GM21786 (cell line): Measurements from ENCODE around the gene SCG3.

ENCODE experiments used
- ATAC-seq: cut with Tn5 transposase; IDR thresholded peaks from one replicate; pipeline ENCODE4 v1.9.1; 2021; ENCODE audit not compliant: unreplicated experiment

SCG3 gene

DNA sequence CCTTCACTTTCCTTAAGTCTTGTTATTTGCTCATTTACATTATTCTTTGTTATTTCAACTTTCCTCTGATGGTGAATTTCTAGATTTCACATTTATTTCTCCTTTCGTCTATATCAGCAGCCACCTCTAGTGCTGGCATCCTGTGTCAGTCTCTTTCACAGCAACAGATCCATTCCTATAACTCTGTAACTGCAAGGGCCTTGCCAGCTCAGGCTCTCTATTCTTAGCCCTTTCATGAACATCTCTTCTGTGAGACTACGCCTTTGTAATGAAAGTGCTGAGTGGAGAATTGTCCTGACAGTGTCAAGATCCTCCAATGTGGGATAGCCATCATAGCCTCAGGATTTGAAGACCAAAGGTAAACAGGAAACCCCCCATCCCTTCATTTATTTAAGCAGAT lies 3.9 kb upstream of the SCG3 start:
- no peak for ATAC-seq

GRCh38 chr15:51678096-51678495 lies 3.2 kb upstream of the SCG3 start:
- ATAC-seq, result no peak

DNA sequence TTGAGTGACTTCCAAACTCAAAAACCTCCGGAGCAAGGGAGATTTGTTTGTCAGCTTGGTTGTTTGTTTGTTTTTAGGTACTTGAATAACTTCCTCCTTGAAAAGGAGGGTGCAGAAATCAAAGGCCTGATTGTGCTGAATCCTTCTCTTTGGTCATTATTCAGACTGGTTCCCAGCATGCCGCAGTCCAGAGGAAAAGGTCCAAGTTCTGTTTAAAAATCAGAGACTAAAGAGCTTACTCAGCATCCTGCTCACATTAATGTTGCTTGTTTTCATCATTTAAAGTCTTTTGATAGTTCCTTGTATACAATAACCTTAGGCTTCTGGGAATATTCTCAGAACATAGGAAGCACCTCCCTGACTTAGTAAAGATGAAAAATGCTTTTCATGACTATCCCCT lies 982 bp upstream of the SCG3 start:
- no peak for ATAC-seq

GRCh38 chr15:51687565-51687964 lies 6.3 kb downstream of the SCG3 start:
- no peak for ATAC-seq

GRCh38 chr15:51688863-51689262 lies 7.6 kb downstream of the SCG3 start:
- ATAC-seq, result no peak

DNA sequence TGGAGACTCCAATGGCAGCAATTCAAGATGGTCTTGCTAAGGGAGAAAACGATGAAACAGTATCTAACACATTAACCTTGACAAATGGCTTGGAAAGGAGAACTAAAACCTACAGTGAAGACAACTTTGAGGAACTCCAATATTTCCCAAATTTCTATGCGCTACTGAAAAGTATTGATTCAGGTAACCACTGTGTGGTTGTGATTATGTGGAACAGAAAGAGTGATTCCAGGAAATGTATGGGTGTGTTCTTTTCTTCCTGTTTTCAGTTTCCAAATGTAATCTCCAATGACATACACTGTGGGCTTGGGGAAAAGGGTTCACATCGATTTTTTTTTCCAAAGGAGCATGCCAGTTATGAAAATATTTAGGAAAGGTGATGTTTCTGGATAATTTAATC lies 10.9 kb downstream of the SCG3 start:
- no peak for ATAC-seq

DNA sequence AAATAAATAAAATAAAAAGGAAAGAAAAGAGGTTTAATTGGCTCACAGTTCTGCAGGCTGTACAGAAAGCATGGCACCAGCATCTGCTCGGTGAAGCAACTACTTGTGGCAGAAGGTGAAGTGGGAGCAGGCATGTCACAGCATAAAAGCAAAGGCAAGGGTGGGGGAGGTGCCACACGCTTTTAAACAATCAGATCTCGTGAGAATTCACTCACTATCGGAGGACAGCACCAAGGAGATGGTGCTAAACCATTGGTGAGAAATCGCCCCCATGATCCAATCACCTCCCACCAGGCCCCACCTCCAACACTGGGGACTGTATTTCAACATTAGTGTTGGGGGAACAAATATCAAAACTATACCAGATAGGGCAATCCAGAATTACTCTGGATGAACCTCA lies 15.3 kb downstream of the SCG3 start:
- no peak for ATAC-seq

GRCh38 chr15:51697163-51697562 lies 15.9 kb downstream of the SCG3 start:
- no peak for ATAC-seq

GRCh38 chr15:51699373-51699772 lies 18.1 kb downstream of the SCG3 start:
- ATAC-seq, result no peak

- no peak for ATAC-seq
Measured at GRCh38 chr15:51702710-51703109, 21.4 kb downstream of the SCG3 start.

- no peak for ATAC-seq
Measured at GRCh38 chr15:51706291-51706690, 25.0 kb downstream of the SCG3 start.

DNA sequence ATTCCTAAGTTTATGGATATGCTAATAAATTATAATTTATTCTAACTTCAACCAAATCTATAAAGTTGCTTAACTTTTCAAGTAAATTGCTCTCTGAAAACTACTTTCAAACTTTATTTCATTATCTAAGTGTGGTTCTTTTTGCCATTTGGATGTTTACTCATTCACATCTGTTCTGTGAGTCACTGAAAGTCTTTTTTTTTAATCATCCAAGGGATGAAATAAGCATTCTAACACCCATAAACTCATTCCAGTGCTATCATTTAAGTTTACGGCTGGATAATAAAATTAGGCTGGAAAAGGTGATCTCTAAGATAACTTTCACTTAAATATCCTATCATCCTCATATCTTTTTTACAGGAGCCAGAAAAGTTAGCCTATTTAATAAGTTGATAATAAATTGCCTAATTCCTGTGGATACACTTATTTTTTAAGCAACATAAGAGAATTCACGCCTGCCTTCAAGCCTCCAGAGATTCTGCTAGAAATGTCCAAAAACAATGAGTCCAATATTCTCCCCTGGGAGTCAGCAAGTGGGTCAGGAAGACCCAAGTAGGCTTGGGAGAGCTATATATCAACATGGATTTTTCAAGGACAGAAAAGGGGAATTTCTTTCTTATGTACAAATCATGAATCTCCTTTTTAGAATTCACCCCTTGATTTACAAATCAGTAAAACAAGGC lies 25.8 kb downstream of the SCG3 start:
- no peak for ATAC-seq

GRCh38 chr15:51708013-51708412 lies 26.7 kb downstream of the SCG3 start:
- ATAC-seq, result no peak

- no peak for ATAC-seq
Measured at GRCh38 chr15:51709031-51709430, 27.7 kb downstream of the SCG3 start.

GRCh38 chr15:51714162-51714561 lies 32.9 kb downstream of the SCG3 start:
- no peak for ATAC-seq

DNA sequence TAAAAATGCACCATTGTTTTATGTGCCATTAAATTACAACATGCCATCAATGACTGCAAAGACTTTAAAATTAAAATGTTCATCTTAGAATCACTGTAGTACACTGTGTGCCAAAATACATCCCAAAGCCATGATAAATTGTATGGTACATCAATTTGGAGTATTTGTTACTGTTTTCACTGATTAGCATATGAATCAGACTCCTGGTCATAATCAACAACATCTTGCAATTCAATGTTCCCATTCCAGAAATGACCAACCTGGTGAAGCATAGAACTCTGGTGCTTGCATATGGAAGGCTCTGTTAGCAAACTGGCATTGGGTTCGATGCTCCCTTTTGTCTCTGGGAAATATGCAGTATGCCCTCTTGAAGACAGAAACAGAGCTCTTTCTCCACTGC lies 33.6 kb downstream of the SCG3 start:
- ATAC-seq, result no peak

DNA sequence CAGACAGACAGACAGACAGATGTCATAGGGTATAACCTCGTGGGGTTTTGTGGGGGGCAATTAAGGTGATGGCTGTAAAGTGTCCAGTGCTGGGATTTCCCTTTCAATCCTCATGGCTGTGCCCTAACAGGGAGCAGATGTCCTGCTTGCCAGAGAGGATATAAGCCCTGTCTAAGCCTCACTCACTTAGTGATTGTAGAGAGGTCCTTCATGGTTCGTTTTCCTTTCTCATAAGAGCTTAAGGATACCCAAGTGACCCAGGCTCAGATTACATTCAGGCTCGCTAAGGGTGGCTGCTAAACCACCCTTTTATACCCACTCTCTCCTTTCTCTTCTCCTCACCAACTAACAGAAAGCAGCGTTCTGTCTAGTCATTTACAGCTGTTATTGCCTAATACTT lies 36.9 kb downstream of the SCG3 start:
- ATAC-seq, result no peak

DNA sequence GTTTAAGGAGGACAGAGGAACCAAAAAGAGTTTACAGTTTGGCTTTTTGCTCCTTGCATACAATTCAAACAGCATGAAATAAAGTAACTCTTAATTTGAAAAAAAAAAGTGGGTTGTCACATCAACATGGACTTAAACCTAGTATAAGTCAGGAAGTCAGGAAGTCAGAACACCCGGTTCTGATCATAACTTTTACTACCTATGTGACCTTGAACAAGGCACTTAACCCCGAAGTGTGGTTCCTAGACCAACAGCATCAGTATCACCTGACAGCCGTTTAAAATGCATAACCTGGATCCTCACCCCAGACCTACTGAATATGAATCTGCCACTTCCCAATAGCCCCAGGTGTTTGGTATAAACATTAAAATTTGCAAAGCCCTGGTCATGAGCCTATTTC lies 37.4 kb downstream of the SCG3 start:
- no peak for ATAC-seq

GRCh38 chr15:51720201-51720995 lies 39.1 kb downstream of the SCG3 start:
- ATAC-seq, result no peak

- ATAC-seq, result no peak
Measured at GRCh38 chr15:51721199-51721960, 40.1 kb downstream of the SCG3 start.

- ATAC-seq, result no peak
Measured at GRCh38 chr15:51724199-51724598, 42.9 kb downstream of the SCG3 start.

GRCh38 chr15:51724673-51725072 lies 43.4 kb downstream of the SCG3 start:
- ATAC-seq, result no peak
